DOHH2 (cell line): Measurements from ENCODE around the gene FBXO10.

Experiments used
- H3F3A ChIP-seq: fragments of 200-600 bp; sonication (generic), shearing (Covaris generic); 2 replicates; pipeline ENCODE4 v1.6.0; 2016; ENCODE audit warnings: antibody characterized with exemption, mild to moderate bottlenecking; ENCODE audit not compliant: control insufficient read depth, insufficient read depth
- H3K27ac ChIP-seq: fragments of 200-600 bp; sonication (generic); 2 replicates; pipeline ENCODE4 v1.5.1; 2014; ENCODE audit warnings: low read depth, mild to moderate bottlenecking, low read length, moderate library complexity
- H3K27me3 ChIP-seq: fragments of 200-600 bp; sonication (generic); 2 replicates; pipeline ENCODE4 v1.6.1; 2014; ENCODE audit warnings: mild to moderate bottlenecking, low read length, mixed read lengths; ENCODE audit not compliant: control insufficient read depth
- H3K36me3 ChIP-seq: fragments of 200-600 bp; sonication (generic); 2 replicates; pipeline ENCODE4 v1.6.1; 2014; ENCODE audit warnings: mild to moderate bottlenecking, low read length, moderate library complexity, mixed read lengths; ENCODE audit not compliant: control insufficient read depth
- H3K4me1 ChIP-seq: fragments of 200-600 bp; sonication (generic); 2 replicates; pipeline ENCODE4 v1.6.1; 2014; ENCODE audit warnings: mild to moderate bottlenecking, low read length, mixed read lengths; ENCODE audit not compliant: control insufficient read depth
- H3K4me2 ChIP-seq: fragments of 200-600 bp; sonication (generic); 2 replicates; pipeline ENCODE4 v1.6.0; 2014; ENCODE audit warnings: mild to moderate bottlenecking, low read length, moderate library complexity
- H3K4me3 ChIP-seq: fragments of 200-600 bp; sonication (generic); 2 replicates; pipeline ENCODE4 v1.5.1; 2014; ENCODE audit warnings: mild to moderate bottlenecking, low read length, mixed read lengths
- H3K79me2 ChIP-seq: fragments of 200-600 bp; sonication (generic); 2 replicates; pipeline ENCODE4 v1.6.1; 2014; ENCODE audit warnings: mild to moderate bottlenecking, low read length, mixed read lengths; ENCODE audit not compliant: control insufficient read depth
- H3K9me2 ChIP-seq: fragments of 200-600 bp; sonication (generic); replicated peaks from 2 replicates; pipeline ENCODE4 v1.6.1; 2014; ENCODE audit warnings: mild to moderate bottlenecking, low read length, mixed read lengths; ENCODE audit not compliant: control insufficient read depth
- H3K9me3 ChIP-seq: fragments of 200-600 bp; sonication (generic); 2 replicates; pipeline ENCODE4 v1.6.1; 2014; ENCODE audit warnings: antibody characterized with exemption, low read length, mixed read lengths; ENCODE audit not compliant: control insufficient read depth, insufficient read depth
- H4K20me1 ChIP-seq: fragments of 200-600 bp; sonication (generic); 2 replicates; pipeline ENCODE4 v1.6.0; 2014; ENCODE audit warnings: low read depth, mild to moderate bottlenecking, antibody characterized with exemption, low read length, moderate library complexity; ENCODE audit not compliant: control insufficient read depth, insufficient read depth
- EZH2phosphoT487 ChIP-seq: fragments of 200-600 bp; sonication (generic); IDR thresholded peaks from 2 replicates; pipeline ENCODE4 v1.6.1; 2017; ENCODE audit warnings: borderline replicate concordance, mild to moderate bottlenecking, antibody characterized with exemption, low read length, moderate library complexity, mixed read lengths
- TF ChIP-seq, protein P1 (sequence below): fragments of 200-600 bp; sonication (generic); IDR thresholded peaks from one replicate; pipeline ENCODE4 v1.5.1; 2014; ENCODE audit warnings: antibody characterized with exemption, mild to moderate bottlenecking, low read depth, low read length; ENCODE audit not compliant: poor library complexity, severe bottlenecking

The FBXO10 gene

DNA sequence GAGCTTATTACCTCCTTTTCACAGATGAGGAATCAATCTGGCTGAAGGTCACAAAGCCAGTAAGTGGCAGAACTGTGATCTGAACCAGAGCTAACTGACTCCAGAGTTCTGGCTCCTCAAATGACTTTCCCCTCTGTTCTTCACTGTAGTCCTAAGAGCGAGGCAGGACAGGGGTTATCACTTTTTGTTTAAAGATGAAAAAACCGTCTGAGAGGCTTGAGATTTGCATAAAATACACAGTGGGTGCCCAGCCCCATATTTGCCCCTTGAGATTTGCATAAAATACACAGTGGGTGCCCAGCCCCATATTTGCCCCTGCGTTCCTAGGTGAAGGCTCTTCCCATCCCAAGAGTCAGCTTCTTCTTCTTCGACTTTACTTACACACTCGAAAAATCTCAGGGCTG is 667 bp downstream of the FBXO10 start:
- Histone ChIP-seq H3K36me3 (peaks cover 56% of the 10 kb centered on the region), H3K79me2 (peaks cover 78% of the 10 kb centered on the region)

DNA sequence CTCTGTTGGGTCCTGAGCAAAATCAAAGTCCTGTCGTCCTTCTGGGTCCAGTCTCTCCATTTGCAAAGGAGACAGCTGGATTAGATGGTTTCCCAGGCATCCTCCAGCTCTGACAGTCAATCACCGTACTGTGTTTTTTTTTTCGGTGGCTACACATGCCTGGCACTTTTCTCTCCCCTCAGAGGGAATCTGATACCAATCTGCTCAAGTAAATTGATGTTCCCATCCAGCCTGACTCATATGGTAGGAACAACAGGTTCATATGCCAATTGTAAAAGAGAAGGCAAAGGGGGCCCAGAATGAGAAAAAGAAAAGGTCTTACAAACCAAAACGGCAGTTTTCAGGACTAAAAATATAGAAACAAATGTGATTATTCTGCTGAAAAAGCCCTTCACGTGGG is 1.2 kb downstream of the FBXO10 start:
- Histone ChIP-seq H3K9me2 (no peaks in the 10 kb centered on the region), H3K36me3 (peaks cover 51% of the 10 kb centered on the region), H4K20me1 (0 out of 2 replicates have a peak, but pooled peaks cover 7% of the 10 kb centered on the region), H3K4me1 (peaks cover 48% of the 10 kb centered on the region), H3K27ac (peak overlapping the region; percentile 77), H3F3A (peaks cover 32% of the 10 kb centered on the region), H3K9me3 (no peaks in the 10 kb centered on the region), H3K4me2 (peak overlapping the region; percentile 93), H3K79me2 (peaks cover 73% of the 10 kb centered on the region), H3K27me3 (no peaks in the 10 kb centered on the region), H3K4me3 (peak overlapping the region; percentile 86)
- TF ChIP-seq EZH2phosphoT487 = no peak
- TF ChIP-seq, protein P1, sequence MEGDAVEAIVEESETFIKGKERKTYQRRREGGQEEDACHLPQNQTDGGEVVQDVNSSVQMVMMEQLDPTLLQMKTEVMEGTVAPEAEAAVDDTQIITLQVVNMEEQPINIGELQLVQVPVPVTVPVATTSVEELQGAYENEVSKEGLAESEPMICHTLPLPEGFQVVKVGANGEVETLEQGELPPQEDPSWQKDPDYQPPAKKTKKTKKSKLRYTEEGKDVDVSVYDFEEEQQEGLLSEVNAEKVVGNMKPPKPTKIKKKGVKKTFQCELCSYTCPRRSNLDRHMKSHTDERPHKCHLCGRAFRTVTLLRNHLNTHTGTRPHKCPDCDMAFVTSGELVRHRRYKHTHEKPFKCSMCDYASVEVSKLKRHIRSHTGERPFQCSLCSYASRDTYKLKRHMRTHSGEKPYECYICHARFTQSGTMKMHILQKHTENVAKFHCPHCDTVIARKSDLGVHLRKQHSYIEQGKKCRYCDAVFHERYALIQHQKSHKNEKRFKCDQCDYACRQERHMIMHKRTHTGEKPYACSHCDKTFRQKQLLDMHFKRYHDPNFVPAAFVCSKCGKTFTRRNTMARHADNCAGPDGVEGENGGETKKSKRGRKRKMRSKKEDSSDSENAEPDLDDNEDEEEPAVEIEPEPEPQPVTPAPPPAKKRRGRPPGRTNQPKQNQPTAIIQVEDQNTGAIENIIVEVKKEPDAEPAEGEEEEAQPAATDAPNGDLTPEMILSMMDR = no peak

More for the DNA sequence above, 667 bp downstream of the FBXO10 start:
- H3K4me1 ChIP-seq = peaks cover 48% of the 10 kb centered on the region
- H3F3A ChIP-seq = peaks cover 37% of the 10 kb centered on the region
- 0 out of 2 replicates have a peak, but pooled peaks cover 7% of the 10 kb centered on the region for H4K20me1 ChIP-seq
- no peaks in the 10 kb centered on the region for H3K9me3 ChIP-seq
- peak overlapping the region; percentile 86 for H3K4me3 ChIP-seq
- H3K4me2 ChIP-seq = peak overlapping the region; percentile 93
- H3K27ac ChIP-seq = peak overlapping the region; percentile 77
- TF ChIP-seq EZH2phosphoT487 = no peak
- TF ChIP-seq, protein P1 = no peak
- no peaks in the 10 kb centered on the region for H3K9me2 ChIP-seq
- H3K27me3 ChIP-seq = no peaks in the 10 kb centered on the region

DNA sequence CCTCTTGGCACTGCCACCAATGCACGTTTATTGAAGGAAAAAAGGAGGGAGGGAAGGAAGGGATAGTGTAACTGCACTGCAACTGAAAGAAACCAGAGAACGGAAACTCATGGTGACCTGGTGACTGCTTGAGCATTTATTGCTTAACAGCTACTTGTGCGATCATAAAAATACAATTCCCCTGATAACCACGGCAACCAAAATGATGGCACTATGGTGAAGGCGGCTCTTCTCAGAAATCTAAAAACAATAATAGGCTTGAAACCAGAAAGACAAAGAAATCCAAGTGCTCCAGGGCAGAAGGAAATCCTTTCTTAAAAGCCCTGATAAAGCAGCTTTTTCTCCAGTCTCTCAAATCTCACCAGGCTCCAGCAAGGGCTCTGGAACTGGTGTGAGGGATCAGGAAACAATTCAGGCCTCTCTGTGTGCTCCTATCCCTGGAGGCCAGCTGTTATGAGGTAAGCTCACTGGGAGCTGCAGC is 1.9 kb downstream of the FBXO10 start:
- Histone ChIP-seq H3K27me3 (no peaks in the 10 kb centered on the region), H3K9me2 (no peaks in the 10 kb centered on the region), H3K9me3 (no peaks in the 10 kb centered on the region), H3K27ac (no peak overlapping the region), H3K4me2 (peak overlapping the region; percentile 93), H4K20me1 (0 out of 2 replicates have a peak, but pooled peaks cover 7% of the 10 kb centered on the region), H3F3A (peaks cover 32% of the 10 kb centered on the region), H3K79me2 (peaks cover 74% of the 10 kb centered on the region), H3K4me1 (peaks cover 52% of the 10 kb centered on the region), H3K4me3 (peak overlapping the region; percentile 86), H3K36me3 (peaks cover 48% of the 10 kb centered on the region)
- TF ChIP-seq, protein P1 = no peak
- no peak for TF ChIP-seq EZH2phosphoT487
